ENCODE results near the gene SRMS. TPM values are rescaled to one million over a fixed set of nuclear protein-coding genes. Genes with fewer than 3 reads are reported as not detected.

The SRMS gene
- total and polyA plus RNA-seq, 2 of the 13 experiments (the other 11 are each of a cell fraction or from before 2014, with no cell fraction given), result not detected

DNA sequence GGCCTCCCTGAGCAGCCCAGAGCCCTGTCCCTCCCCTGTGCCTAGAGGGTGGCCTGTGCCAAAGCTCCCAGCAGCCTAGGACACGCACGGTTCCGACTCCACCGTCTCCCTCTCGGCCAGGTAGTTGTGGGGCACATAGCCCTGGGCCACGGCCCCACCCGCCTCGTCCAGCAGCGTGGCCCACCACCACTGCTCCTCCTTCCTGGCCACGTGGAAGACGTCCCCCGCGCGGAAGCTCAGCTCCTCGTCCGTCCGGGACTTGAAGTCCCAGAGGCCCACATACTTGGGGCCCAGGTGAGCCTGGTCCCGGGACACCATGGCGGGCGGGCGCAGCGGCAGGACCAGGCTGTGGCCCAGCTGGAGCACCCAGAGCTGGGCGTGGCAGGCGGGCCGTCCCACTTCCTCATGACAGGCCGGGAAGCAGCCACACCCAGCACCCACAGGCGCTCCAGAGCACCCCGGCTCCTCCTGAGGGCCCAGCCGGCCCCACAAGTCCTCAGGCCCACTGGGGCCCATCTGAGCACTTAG is 10.5 kb downstream of the SRMS start, which contains the start of gene PTK6 (continued):
- TF ChIP-seq ZSCAN21 (CRISPR knock-in tag; IDR thresholded peaks at IDR 0.05; ENCODE audit: borderline replicate concordance) (no peak), RXRA (CRISPR knock-in tag; IDR thresholded peaks at IDR 0.05) (0 out of 2 replicates have a peak, but pooled peaks have one; percentile 32), HES4 (CRISPR knock-in tag; IDR thresholded peaks at IDR 0.05; ENCODE audit: borderline replicate concordance) (no peak), NR2C2 (CRISPR knock-in tag; IDR thresholded peaks at IDR 0.05; ENCODE audit: borderline replicate concordance) (no peak), ZFP41 (CRISPR knock-in tag; IDR thresholded peaks at IDR 0.05; ENCODE audit: borderline replicate concordance) (no peak), TFDP1 (CRISPR knock-in tag; IDR thresholded peaks at IDR 0.05; ENCODE audit: borderline replicate concordance) (no peak), ZNF879 (CRISPR knock-in tag; IDR thresholded peaks at IDR 0.05) (no peak), ZNF530 (CRISPR knock-in tag; IDR thresholded peaks at IDR 0.05; ENCODE audit: low read depth) (no peak), BCLAF1 (IDR thresholded peaks at IDR 0.05) (no peak), IKZF1 (IDR thresholded peaks at IDR 0.05) (no peak), NCOA2 (CRISPR knock-in tag; IDR thresholded peaks at IDR 0.05) (no peak)
- TF ChIP-seq, protein P1, sequence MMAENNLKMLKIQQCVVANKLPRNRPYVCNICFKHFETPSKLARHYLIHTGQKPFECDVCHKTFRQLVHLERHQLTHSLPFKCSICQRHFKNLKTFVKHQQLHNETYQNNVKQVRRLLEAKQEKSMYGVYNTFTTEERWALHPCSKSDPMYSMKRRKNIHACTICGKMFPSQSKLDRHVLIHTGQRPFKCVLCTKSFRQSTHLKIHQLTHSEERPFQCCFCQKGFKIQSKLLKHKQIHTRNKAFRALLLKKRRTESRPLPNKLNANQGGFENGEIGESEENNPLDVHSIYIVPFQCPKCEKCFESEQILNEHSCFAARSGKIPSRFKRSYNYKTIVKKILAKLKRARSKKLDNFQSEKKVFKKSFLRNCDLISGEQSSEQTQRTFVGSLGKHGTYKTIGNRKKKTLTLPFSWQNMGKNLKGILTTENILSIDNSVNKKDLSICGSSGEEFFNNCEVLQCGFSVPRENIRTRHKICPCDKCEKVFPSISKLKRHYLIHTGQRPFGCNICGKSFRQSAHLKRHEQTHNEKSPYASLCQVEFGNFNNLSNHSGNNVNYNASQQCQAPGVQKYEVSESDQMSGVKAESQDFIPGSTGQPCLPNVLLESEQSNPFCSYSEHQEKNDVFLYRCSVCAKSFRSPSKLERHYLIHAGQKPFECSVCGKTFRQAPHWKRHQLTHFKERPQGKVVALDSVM (CRISPR knock-in tag; IDR thresholded peaks at IDR 0.05), result no peak
- TF ChIP-seq, protein P2, sequence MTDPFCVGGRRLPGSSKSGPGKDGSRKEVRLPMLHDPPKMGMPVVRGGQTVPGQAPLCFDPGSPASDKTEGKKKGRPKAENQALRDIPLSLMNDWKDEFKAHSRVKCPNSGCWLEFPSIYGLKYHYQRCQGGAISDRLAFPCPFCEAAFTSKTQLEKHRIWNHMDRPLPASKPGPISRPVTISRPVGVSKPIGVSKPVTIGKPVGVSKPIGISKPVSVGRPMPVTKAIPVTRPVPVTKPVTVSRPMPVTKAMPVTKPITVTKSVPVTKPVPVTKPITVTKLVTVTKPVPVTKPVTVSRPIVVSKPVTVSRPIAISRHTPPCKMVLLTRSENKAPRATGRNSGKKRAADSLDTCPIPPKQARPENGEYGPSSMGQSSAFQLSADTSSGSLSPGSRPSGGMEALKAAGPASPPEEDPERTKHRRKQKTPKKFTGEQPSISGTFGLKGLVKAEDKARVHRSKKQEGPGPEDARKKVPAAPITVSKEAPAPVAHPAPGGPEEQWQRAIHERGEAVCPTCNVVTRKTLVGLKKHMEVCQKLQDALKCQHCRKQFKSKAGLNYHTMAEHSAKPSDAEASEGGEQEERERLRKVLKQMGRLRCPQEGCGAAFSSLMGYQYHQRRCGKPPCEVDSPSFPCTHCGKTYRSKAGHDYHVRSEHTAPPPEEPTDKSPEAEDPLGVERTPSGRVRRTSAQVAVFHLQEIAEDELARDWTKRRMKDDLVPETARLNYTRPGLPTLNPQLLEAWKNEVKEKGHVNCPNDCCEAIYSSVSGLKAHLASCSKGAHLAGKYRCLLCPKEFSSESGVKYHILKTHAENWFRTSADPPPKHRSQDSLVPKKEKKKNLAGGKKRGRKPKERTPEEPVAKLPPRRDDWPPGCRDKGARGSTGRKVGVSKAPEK (CRISPR knock-in tag; IDR thresholded peaks at IDR 0.05; ENCODE audit: borderline replicate concordance), result no peak
- TF ChIP-seq, protein P3, sequence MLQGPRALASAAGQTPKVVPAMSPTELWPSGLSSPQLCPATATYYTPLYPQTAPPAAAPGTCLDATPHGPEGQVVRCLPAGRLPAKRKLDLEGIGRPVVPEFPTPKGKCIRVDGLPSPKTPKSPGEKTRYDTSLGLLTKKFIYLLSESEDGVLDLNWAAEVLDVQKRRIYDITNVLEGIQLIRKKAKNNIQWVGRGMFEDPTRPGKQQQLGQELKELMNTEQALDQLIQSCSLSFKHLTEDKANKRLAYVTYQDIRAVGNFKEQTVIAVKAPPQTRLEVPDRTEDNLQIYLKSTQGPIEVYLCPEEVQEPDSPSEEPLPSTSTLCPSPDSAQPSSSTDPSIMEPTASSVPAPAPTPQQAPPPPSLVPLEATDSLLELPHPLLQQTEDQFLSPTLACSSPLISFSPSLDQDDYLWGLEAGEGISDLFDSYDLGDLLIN (CRISPR knock-in tag; IDR thresholded peaks at IDR 0.05; ENCODE audit: borderline replicate concordance), result no peak
- TF ChIP-seq, protein P4, sequence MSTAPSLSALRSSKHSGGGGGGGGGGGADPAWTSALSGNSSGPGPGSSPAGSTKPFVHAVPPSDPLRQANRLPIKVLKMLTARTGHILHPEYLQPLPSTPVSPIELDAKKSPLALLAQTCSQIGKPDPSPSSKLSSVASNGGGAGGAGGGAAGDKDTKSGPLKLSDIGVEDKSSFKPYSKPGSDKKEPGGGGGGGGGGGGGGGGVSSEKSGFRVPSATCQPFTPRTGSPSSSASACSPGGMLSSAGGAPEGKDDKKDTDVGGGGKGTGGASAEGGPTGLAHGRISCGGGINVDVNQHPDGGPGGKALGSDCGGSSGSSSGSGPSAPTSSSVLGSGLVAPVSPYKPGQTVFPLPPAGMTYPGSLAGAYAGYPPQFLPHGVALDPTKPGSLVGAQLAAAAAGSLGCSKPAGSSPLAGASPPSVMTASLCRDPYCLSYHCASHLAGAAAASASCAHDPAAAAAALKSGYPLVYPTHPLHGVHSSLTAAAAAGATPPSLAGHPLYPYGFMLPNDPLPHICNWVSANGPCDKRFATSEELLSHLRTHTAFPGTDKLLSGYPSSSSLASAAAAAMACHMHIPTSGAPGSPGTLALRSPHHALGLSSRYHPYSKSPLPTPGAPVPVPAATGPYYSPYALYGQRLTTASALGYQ (CRISPR knock-in tag; IDR thresholded peaks at IDR 0.05), result no peak
- TF ChIP-seq, protein P5, sequence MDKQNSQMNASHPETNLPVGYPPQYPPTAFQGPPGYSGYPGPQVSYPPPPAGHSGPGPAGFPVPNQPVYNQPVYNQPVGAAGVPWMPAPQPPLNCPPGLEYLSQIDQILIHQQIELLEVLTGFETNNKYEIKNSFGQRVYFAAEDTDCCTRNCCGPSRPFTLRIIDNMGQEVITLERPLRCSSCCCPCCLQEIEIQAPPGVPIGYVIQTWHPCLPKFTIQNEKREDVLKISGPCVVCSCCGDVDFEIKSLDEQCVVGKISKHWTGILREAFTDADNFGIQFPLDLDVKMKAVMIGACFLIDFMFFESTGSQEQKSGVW (CRISPR knock-in tag; IDR thresholded peaks at IDR 0.05; ENCODE audit: borderline replicate concordance), result no peak
